HEK293 (cell line): ENCODE data around the gene NUFIP2.

Experiments used
- CTCF ChIA-PET: fragments of 350-600 bp; formaldehyde crosslinking; extraction: SDS; loops from one replicate; lab custom pipeline; 2021; ENCODE audit warnings: antibody characterized with exemption; lab: Yijun Ruan, JAX
- POLR2A ChIA-PET: fragments of 300-600 bp; formaldehyde crosslinking; extraction: SDS; loops from one replicate; lab custom pipeline; 2020; ENCODE audit warnings: antibody characterized with exemption, inconsistent platforms; lab: Yijun Ruan, JAX
- H3K27ac ChIP-seq: fragments of 200-500 bp; sonication (Bioruptor generic); 2 replicates; pipeline ENCODE4 v1.5.1; 2014; ENCODE audit warnings: low read depth, low read length, control low read depth, inconsistent platforms; ENCODE audit errors: extremely low read depth
- H3K36me3 ChIP-seq, 2 experiments: fragments of 200-500 bp in 1 of 2; sonication (Bioruptor generic) in 1 of 2; 1 replicate in 1 of 2; 2 replicates in 1 of 2; pipeline ENCODE4 v1.5.1; 2014 to 2017; ENCODE audit warnings: inconsistent platforms in 2 of 2, low read length in 2 of 2; ENCODE audit not compliant: control insufficient read depth in 2 of 2, insufficient read depth in 1 of 2
- H3K4me1 ChIP-seq: fragments of 200-500 bp; sonication (Bioruptor generic); 2 replicates; pipeline ENCODE4 v1.5.1; 2014; ENCODE audit warnings: mild to moderate bottlenecking, low read length, inconsistent platforms; ENCODE audit not compliant: control insufficient read depth, insufficient read depth
- H3K4me3 ChIP-seq: 2 replicates; pipeline ENCODE4 v1.5.1; 2011; ENCODE audit warnings: low read depth, mild to moderate bottlenecking, control low read depth, low read length, moderate library complexity
- H3K9me3 ChIP-seq: fragments of 200-500 bp; sonication (Bioruptor generic); 2 replicates; pipeline ENCODE4 v1.5.1; 2014; ENCODE audit warnings: low read depth, low read length, inconsistent platforms; ENCODE audit not compliant: control insufficient read depth, insufficient read depth
- GLI4 ChIP-seq: fragments of 450-650 bp; formaldehyde crosslinking; IDR thresholded peaks from 2 replicates; pipeline ENCODE4 v1.5.1; 2016; ENCODE audit warnings: missing biosample characterization, missing genetic modification characterization
- HOXD13 ChIP-seq: sonication (generic); formaldehyde crosslinking; IDR thresholded peaks from 2 replicates; pipeline ENCODE4 v1.8.0; 2022; ENCODE audit warnings: missing genetic modification reagents, borderline replicate concordance
- OVOL3 ChIP-seq: fragments of 450-650 bp; formaldehyde crosslinking; IDR thresholded peaks from 2 replicates; pipeline ENCODE4 v1.5.1; 2016; ENCODE audit warnings: missing biosample characterization, missing genetic modification characterization
- TSHZ1 ChIP-seq: fragments of 450-650 bp; formaldehyde crosslinking; IDR thresholded peaks from 2 replicates; pipeline ENCODE4 v1.5.1; 2016; ENCODE audit warnings: missing biosample characterization, missing genetic modification characterization, borderline replicate concordance
- ZNF140 ChIP-seq: fragments of 450-650 bp; formaldehyde crosslinking; IDR thresholded peaks from 2 replicates; pipeline ENCODE4 v1.5.1; 2016; ENCODE audit warnings: missing biosample characterization, missing genetic modification characterization
- ZNF155 ChIP-seq: fragments of 450-650 bp; formaldehyde crosslinking; IDR thresholded peaks from 2 replicates; pipeline ENCODE4 v1.5.1; 2016; ENCODE audit warnings: missing biosample characterization, missing genetic modification characterization
- ZNF184 ChIP-seq: fragments of 450-650 bp; IDR thresholded peaks from 2 replicates; pipeline ENCODE4 v1.5.1; 2018; ENCODE audit warnings: missing biosample characterization, mild to moderate bottlenecking, missing genetic modification characterization
- ZNF37A ChIP-seq: fragments of 450-650 bp; IDR thresholded peaks from 2 replicates; pipeline ENCODE4 v1.5.1; 2018; ENCODE audit warnings: missing biosample characterization, missing genetic modification characterization
- ZNF433 ChIP-seq: fragments of 450-650 bp; formaldehyde crosslinking; IDR thresholded peaks from 2 replicates; pipeline ENCODE4 v1.5.1; 2016; ENCODE audit warnings: missing biosample characterization, missing genetic modification characterization, low read depth
- ZNF501 ChIP-seq: fragments of 450-650 bp; formaldehyde crosslinking; IDR thresholded peaks from 2 replicates; pipeline ENCODE4 v1.5.1; 2016; ENCODE audit warnings: missing biosample characterization, missing genetic modification characterization
- ZNF555 ChIP-seq: fragments of 450-650 bp; formaldehyde crosslinking; conservative IDR thresholded peaks from 2 replicates; pipeline ENCODE4 v1.5.1; 2017; ENCODE audit warnings: missing biosample characterization, mild to moderate bottlenecking, missing genetic modification characterization, inconsistent platforms
- ZNF600 ChIP-seq: fragments of 450-650 bp; formaldehyde crosslinking; IDR thresholded peaks from 2 replicates; pipeline ENCODE4 v1.5.1; 2016; ENCODE audit warnings: missing biosample characterization, missing genetic modification characterization
- ZNF626 ChIP-seq: fragments of 450-650 bp; sonication (Bioruptor Pico); formaldehyde crosslinking; IDR thresholded peaks from 2 replicates; pipeline ENCODE4 v1.5.1; 2018; ENCODE audit warnings: missing biosample characterization, missing genetic modification characterization, inconsistent platforms
- ZNF677 ChIP-seq: fragments of 450-650 bp; IDR thresholded peaks from 2 replicates; pipeline ENCODE4 v1.5.0; 2018; ENCODE audit warnings: missing biosample characterization, mild to moderate bottlenecking, missing genetic modification characterization, moderate library complexity
- ZSCAN30 ChIP-seq: fragments of 450-650 bp; IDR thresholded peaks from 2 replicates; pipeline ENCODE4 v1.5.1; 2018; ENCODE audit warnings: missing biosample characterization, mild to moderate bottlenecking, missing genetic modification characterization, moderate library complexity
- TF ChIP-seq, protein P1 (sequence below): fragments of 450-650 bp; formaldehyde crosslinking; IDR thresholded peaks from 2 replicates; pipeline ENCODE4 v1.5.1; 2016; ENCODE audit warnings: missing biosample characterization, missing genetic modification characterization, borderline replicate concordance
- TF ChIP-seq, protein P2 (sequence below): fragments of 450-650 bp; formaldehyde crosslinking; IDR thresholded peaks from 2 replicates; pipeline ENCODE4 v1.5.1; 2016; ENCODE audit warnings: missing biosample characterization, missing genetic modification characterization
- TF ChIP-seq, protein P3 (sequence below): fragments of 450-650 bp; formaldehyde crosslinking; IDR thresholded peaks from 2 replicates; pipeline ENCODE4 v1.5.1; 2016; ENCODE audit warnings: missing biosample characterization, missing genetic modification characterization, borderline replicate concordance
- TF ChIP-seq, protein P4 (sequence below): fragments of 450-650 bp; formaldehyde crosslinking; IDR thresholded peaks from 2 replicates; pipeline ENCODE4 v1.5.1; 2016; ENCODE audit warnings: missing biosample characterization, missing genetic modification characterization

NUFIP2 gene

GRCh38 chr17:29210879-29211278 lies 83.1 kb downstream of the NUFIP2 start (continued):
- TF ChIP-seq ZNF184 (tag by site-specific recombination) (no peak), ZNF555 (tag by site-specific recombination) (no peak), ZNF677 (no peak), OVOL3 (no peak), ZSCAN30 (no peak), GLI4 (tag by site-specific recombination) (no peak), ZNF433 (no peak), ZNF37A (tag by site-specific recombination) (no peak)

DNA sequence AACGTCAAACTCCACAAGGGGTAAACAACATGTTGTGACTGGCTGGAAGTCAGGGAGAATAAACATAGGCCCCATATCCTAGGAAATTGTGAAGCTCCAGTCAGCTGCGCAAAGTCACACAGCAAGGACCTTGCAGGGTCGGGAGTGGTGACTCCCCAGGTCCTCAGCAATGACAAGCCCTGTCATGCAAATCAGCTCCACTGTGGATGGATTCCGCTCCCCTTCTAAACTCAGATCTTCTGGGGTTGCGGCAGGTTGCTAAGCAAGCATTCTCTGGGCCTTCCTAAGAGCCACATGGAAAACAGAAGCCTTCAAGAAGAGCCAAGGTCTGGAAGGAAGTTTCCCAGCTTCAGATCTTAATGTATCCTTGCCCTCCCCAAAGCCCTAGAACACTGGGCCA lies 84.9 kb downstream of the NUFIP2 start:
- ChIA-PET POLR2A (interaction anchor here (1.6 kb wide), 1 partner anchor 60 kb away, joined by 5 read pairs; no protein-coding TSS in a partner anchor), CTCF (interaction anchor here (0.7 to 6.5 kb wide), 4 partner anchors 10 to 40 kb away, joined by 3 to 85 read pairs (median 4); partner anchors contain the start of gene MYO18A)
- Histone ChIP-seq H3K4me1 (no peaks in the 10 kb centered on the region), H3K9me3 (no peaks in the 10 kb centered on the region), H3K27ac (no peak overlapping the region), H3K4me3 (no peak overlapping the region), H3K36me3 (no peaks in the 10 kb centered on the region)
- no peak for TF ChIP-seq ZNF140 (tag by site-specific recombination)
- TF ChIP-seq ZNF626 (tag by site-specific recombination), result no peak
- peak; percentile 70 for TF ChIP-seq ZNF600 (tag by site-specific recombination)
- no peak for TF ChIP-seq ZNF501 (tag by site-specific recombination)

GRCh38 chr17:29207975-29208374 lies 86.0 kb downstream of the NUFIP2 start:
- CTCF ChIA-PET, result interaction anchor here (0.7 to 6.5 kb wide), 8 partner anchors 11 to 445 kb away, joined by 3 to 85 read pairs (median 4); partner anchors contain the start of gene MYO18A
- POLR2A ChIA-PET, result no interaction called here
- H3K27ac ChIP-seq, result no peak overlapping the region
- H3K9me3 ChIP-seq, result no peaks in the 10 kb centered on the region
- no peaks in the 10 kb centered on the region for H3K4me1 ChIP-seq
- H3K36me3 ChIP-seq, result no peaks in the 10 kb centered on the region
- no peak overlapping the region for H3K4me3 ChIP-seq
- TF ChIP-seq, protein P1, sequence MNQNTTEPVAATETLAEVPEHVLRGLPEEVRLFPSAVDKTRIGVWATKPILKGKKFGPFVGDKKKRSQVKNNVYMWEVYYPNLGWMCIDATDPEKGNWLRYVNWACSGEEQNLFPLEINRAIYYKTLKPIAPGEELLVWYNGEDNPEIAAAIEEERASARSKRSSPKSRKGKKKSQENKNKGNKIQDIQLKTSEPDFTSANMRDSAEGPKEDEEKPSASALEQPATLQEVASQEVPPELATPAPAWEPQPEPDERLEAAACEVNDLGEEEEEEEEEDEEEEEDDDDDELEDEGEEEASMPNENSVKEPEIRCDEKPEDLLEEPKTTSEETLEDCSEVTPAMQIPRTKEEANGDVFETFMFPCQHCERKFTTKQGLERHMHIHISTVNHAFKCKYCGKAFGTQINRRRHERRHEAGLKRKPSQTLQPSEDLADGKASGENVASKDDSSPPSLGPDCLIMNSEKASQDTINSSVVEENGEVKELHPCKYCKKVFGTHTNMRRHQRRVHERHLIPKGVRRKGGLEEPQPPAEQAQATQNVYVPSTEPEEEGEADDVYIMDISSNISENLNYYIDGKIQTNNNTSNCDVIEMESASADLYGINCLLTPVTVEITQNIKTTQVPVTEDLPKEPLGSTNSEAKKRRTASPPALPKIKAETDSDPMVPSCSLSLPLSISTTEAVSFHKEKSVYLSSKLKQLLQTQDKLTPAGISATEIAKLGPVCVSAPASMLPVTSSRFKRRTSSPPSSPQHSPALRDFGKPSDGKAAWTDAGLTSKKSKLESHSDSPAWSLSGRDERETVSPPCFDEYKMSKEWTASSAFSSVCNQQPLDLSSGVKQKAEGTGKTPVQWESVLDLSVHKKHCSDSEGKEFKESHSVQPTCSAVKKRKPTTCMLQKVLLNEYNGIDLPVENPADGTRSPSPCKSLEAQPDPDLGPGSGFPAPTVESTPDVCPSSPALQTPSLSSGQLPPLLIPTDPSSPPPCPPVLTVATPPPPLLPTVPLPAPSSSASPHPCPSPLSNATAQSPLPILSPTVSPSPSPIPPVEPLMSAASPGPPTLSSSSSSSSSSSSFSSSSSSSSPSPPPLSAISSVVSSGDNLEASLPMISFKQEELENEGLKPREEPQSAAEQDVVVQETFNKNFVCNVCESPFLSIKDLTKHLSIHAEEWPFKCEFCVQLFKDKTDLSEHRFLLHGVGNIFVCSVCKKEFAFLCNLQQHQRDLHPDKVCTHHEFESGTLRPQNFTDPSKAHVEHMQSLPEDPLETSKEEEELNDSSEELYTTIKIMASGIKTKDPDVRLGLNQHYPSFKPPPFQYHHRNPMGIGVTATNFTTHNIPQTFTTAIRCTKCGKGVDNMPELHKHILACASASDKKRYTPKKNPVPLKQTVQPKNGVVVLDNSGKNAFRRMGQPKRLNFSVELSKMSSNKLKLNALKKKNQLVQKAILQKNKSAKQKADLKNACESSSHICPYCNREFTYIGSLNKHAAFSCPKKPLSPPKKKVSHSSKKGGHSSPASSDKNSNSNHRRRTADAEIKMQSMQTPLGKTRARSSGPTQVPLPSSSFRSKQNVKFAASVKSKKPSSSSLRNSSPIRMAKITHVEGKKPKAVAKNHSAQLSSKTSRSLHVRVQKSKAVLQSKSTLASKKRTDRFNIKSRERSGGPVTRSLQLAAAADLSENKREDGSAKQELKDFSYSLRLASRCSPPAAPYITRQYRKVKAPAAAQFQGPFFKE (tag by site-specific recombination), result no peak
- no peak for TF ChIP-seq ZNF155
- TF ChIP-seq, protein P2, sequence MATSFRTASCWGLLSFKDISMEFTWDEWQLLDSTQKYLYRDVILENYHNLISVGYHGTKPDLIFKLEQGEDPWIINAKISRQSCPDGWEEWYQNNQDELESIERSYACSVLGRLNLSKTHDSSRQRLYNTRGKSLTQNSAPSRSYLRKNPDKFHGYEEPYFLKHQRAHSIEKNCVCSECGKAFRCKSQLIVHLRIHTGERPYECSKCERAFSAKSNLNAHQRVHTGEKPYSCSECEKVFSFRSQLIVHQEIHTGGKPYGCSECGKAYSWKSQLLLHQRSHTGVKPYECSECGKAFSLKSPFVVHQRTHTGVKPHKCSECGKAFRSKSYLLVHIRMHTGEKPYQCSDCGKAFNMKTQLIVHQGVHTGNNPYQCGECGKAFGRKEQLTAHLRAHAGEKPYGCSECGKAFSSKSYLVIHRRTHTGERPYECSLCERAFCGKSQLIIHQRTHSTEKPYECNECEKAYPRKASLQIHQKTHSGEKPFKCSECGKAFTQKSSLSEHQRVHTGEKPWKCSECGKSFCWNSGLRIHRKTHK, result no peak
- TF ChIP-seq, protein P3, sequence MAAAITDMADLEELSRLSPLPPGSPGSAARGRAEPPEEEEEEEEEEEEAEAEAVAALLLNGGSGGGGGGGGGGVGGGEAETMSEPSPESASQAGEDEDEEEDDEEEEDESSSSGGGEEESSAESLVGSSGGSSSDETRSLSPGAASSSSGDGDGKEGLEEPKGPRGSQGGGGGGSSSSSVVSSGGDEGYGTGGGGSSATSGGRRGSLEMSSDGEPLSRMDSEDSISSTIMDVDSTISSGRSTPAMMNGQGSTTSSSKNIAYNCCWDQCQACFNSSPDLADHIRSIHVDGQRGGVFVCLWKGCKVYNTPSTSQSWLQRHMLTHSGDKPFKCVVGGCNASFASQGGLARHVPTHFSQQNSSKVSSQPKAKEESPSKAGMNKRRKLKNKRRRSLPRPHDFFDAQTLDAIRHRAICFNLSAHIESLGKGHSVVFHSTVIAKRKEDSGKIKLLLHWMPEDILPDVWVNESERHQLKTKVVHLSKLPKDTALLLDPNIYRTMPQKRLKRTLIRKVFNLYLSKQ (tag by site-specific recombination), result no peak
- no peak for TF ChIP-seq TSHZ1 (tag by site-specific recombination)
- no peak for TF ChIP-seq HOXD13
- TF ChIP-seq, protein P4, sequence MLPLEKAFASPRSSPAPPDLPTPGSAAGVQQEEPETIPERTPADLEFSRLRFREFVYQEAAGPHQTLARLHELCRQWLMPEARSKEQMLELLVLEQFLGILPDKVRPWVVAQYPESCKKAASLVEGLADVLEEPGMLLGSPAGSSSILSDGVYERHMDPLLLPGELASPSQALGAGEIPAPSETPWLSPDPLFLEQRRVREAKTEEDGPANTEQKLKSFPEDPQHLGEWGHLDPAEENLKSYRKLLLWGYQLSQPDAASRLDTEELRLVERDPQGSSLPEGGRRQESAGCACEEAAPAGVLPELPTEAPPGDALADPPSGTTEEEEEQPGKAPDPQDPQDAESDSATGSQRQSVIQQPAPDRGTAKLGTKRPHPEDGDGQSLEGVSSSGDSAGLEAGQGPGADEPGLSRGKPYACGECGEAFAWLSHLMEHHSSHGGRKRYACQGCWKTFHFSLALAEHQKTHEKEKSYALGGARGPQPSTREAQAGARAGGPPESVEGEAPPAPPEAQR (tag by site-specific recombination), result no peak
